ENCODE results near the gene FBXO30. TPM values are rescaled to one million over a fixed set of nuclear protein-coding genes. Genes with fewer than 3 reads are reported as not detected.

The FBXO30 gene
- total and polyA plus RNA-seq, 10 of the 15 experiments (the other 5 are each of a cell fraction or from before 2014, with no cell fraction given): 1.7 to 6.9 (median 5.3) TPM

DNA sequence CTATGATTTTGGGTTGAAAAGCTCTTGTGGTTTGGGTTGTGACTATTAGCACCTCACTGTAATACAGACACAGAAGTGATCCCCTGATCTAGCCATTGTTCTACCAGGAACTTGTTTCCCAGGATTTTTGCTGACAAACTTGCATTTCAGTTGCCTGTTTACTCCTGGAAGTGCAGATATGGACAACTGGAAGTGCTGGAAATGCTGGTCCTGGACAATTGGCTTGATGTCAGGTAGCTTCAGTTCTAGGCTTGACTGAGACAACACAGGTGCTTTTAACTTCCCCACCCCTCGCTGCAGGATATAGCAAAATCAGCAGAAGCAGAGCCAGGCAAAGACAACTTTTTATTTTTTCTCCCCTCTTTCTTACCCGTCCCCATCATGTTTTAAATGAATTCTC lies 27.1 kb upstream of the FBXO30 start:
- no peak overlapping the region for H2AFZ ChIP-seq (ENCODE audit: control insufficient read depth, low read depth, low read length)
- no TSS peak for BruUV-seq (replicated peaks)
- no peak overlapping the region for H3K9ac ChIP-seq (ENCODE audit: control insufficient read depth, insufficient read depth, low read length)
- ChIA-PET SMC1A (ENCODE audit: uncharacterized antibody, unreplicated experiment) (interaction anchor here (1.1 to 1.7 kb wide), 3 partner anchors 8 to 722 kb away, joined by 3 to 6 read pairs (median 3); no protein-coding TSS in a partner anchor), RAD21 (ENCODE audit: unreplicated experiment) (no interaction called here), POLR2A (no interaction called here), CTCF (interaction anchor here (1.2 to 1.4 kb wide), 2 partner anchors 22 to 52 kb away, joined by 4 read pairs; no protein-coding TSS in a partner anchor)
- no peaks in the 10 kb centered on the region for H4K20me1 ChIP-seq (ENCODE audit: control insufficient read depth, insufficient read depth)
- H3K4me2 ChIP-seq (ENCODE audit: control insufficient read depth, insufficient read depth): no peak overlapping the region
- ATAC-seq (no peak), FAIRE-seq (no peak), DNase-seq (ENCODE audit: low read depth, low spot score) (no peak)
- H3K36me3 ChIP-seq (ENCODE audit: control insufficient read depth in 2 of 2, insufficient read depth in 2 of 2, low read length in 1 of 2): no peaks in the 10 kb centered on the region
- H3K27ac ChIP-seq (ENCODE audit: control insufficient read depth, insufficient read depth): no peak overlapping the region
- TF ChIP-seq SMARCA5 (IDR thresholded peaks at IDR 0.05): no peak
- H3K9me3 ChIP-seq (replicated peaks; ENCODE audit: control insufficient read depth, insufficient read depth, low read length): no peaks in the 10 kb centered on the region
- in situ Hi-C loops (cut with MboI) (no loop called here), intact Hi-C loops (cut with micrococcal nuclease; ENCODE audit: unreplicated experiment) (no loop called here)
- H3K27me3 ChIP-seq (replicated peaks in 1 of 2; ENCODE audit: control insufficient read depth in 2 of 2, insufficient read depth in 2 of 2, low read length in 1 of 2): no peaks in the 10 kb centered on the region
- no peaks in the 10 kb centered on the region for H3K79me2 ChIP-seq (ENCODE audit: control insufficient read depth, insufficient read depth, low read length)
- no peaks in the 10 kb centered on the region for H3K4me1 ChIP-seq (ENCODE audit: control insufficient read depth, insufficient read depth, low read length)
- no peak overlapping the region for H3K4me3 ChIP-seq
- WGBS (ENCODE audit: insufficient coverage, insufficient replicate concordance, low lambda C conversion rate, missing lambda C conversion rate): 74% methylated on average over 2 of the region's 2 CpGs

DNA sequence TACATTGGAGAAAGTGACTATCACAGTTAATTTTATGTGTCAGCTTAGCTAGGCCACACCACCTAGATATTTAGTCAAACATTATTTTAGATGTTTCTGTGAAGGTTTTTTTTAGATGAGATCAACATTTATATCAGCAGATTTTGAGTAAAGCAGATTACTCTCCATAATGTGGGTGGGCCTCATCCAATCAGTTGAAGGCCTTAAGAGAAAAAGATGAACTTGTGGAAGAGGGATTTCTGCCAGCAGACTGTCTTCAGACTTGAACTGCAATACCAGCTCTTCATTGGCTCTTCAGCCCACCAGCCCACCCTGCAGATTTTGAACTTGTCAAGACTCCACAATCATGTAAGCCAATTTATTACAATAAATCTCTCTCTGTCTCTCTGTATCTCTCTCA lies 25.1 kb upstream of the FBXO30 start:
- no peak for FAIRE-seq
- no peak overlapping the region for H3K4me3 ChIP-seq
- DNase-seq (ENCODE audit: low read depth, low spot score): no peak
- intact Hi-C loops (cut with micrococcal nuclease; ENCODE audit: unreplicated experiment) (no loop called here), in situ Hi-C loops (cut with MboI) (no loop called here)
- no peaks in the 10 kb centered on the region for H3K27me3 ChIP-seq (replicated peaks in 1 of 2; ENCODE audit: control insufficient read depth in 2 of 2, insufficient read depth in 2 of 2, low read length in 1 of 2)
- ChIA-PET RAD21 (ENCODE audit: unreplicated experiment) (no interaction called here), SMC1A (ENCODE audit: uncharacterized antibody, unreplicated experiment) (interaction anchor here (0.7 to 1.5 kb wide), 2 partner anchors 14 to 82 kb away, joined by 3 read pairs; no protein-coding TSS in a partner anchor), POLR2A (no interaction called here), CTCF (no interaction called here)
- H3K36me3 ChIP-seq (ENCODE audit: control insufficient read depth in 2 of 2, insufficient read depth in 2 of 2, low read length in 1 of 2): no peaks in the 10 kb centered on the region
- no peak overlapping the region for H3K27ac ChIP-seq (ENCODE audit: control insufficient read depth, insufficient read depth)
- ATAC-seq: no peak
- no peak overlapping the region for H2AFZ ChIP-seq (ENCODE audit: control insufficient read depth, low read depth, low read length)
- no peaks in the 10 kb centered on the region for H3K79me2 ChIP-seq (ENCODE audit: control insufficient read depth, insufficient read depth, low read length)
- H3K9me3 ChIP-seq (replicated peaks; ENCODE audit: control insufficient read depth, insufficient read depth, low read length): no peaks in the 10 kb centered on the region
- H4K20me1 ChIP-seq (ENCODE audit: control insufficient read depth, insufficient read depth): no peaks in the 10 kb centered on the region
- H3K4me2 ChIP-seq (ENCODE audit: control insufficient read depth, insufficient read depth): no peak overlapping the region
- no peaks in the 10 kb centered on the region for H3K4me1 ChIP-seq (ENCODE audit: control insufficient read depth, insufficient read depth, low read length)
- no peak overlapping the region for H3K9ac ChIP-seq (ENCODE audit: control insufficient read depth, insufficient read depth, low read length)
- BruUV-seq (replicated peaks): no TSS peak
- TF ChIP-seq ATF7 (IDR thresholded peaks at IDR 0.05; ENCODE audit: low read depth): no peak
- TF ChIP-seq MYC (IDR thresholded peaks at IDR 0.05; ENCODE audit: insufficient read depth, insufficient read length, insufficient replicate concordance, low read length, severe bottlenecking): no peak
- no peak for TF ChIP-seq NR2F1 (conservative IDR thresholded peaks at IDR 0.05)
- TF ChIP-seq, protein P1, sequence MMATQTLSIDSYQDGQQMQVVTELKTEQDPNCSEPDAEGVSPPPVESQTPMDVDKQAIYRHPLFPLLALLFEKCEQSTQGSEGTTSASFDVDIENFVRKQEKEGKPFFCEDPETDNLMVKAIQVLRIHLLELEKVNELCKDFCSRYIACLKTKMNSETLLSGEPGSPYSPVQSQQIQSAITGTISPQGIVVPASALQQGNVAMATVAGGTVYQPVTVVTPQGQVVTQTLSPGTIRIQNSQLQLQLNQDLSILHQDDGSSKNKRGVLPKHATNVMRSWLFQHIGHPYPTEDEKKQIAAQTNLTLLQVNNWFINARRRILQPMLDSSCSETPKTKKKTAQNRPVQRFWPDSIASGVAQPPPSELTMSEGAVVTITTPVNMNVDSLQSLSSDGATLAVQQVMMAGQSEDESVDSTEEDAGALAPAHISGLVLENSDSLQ (IDR thresholded peaks at IDR 0.05): no peak
- TF ChIP-seq ZNF274 (IDR thresholded peaks at IDR 0.05; ENCODE audit: insufficient read depth, insufficient read length): no peak
- no peak for TF ChIP-seq JUND (IDR thresholded peaks at IDR 0.05; ENCODE audit: low read depth, low read length)
- TF ChIP-seq, protein P2, sequence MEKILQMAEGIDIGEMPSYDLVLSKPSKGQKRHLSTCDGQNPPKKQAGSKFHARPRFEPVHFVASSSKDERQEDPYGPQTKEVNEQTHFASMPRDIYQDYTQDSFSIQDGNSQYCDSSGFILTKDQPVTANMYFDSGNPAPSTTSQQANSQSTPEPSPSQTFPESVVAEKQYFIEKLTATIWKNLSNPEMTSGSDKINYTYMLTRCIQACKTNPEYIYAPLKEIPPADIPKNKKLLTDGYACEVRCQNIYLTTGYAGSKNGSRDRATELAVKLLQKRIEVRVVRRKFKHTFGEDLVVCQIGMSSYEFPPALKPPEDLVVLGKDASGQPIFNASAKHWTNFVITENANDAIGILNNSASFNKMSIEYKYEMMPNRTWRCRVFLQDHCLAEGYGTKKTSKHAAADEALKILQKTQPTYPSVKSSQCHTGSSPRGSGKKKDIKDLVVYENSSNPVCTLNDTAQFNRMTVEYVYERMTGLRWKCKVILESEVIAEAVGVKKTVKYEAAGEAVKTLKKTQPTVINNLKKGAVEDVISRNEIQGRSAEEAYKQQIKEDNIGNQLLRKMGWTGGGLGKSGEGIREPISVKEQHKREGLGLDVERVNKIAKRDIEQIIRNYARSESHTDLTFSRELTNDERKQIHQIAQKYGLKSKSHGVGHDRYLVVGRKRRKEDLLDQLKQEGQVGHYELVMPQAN (conservative IDR thresholded peaks at IDR 0.05): no peak
- TF ChIP-seq, protein P3, sequence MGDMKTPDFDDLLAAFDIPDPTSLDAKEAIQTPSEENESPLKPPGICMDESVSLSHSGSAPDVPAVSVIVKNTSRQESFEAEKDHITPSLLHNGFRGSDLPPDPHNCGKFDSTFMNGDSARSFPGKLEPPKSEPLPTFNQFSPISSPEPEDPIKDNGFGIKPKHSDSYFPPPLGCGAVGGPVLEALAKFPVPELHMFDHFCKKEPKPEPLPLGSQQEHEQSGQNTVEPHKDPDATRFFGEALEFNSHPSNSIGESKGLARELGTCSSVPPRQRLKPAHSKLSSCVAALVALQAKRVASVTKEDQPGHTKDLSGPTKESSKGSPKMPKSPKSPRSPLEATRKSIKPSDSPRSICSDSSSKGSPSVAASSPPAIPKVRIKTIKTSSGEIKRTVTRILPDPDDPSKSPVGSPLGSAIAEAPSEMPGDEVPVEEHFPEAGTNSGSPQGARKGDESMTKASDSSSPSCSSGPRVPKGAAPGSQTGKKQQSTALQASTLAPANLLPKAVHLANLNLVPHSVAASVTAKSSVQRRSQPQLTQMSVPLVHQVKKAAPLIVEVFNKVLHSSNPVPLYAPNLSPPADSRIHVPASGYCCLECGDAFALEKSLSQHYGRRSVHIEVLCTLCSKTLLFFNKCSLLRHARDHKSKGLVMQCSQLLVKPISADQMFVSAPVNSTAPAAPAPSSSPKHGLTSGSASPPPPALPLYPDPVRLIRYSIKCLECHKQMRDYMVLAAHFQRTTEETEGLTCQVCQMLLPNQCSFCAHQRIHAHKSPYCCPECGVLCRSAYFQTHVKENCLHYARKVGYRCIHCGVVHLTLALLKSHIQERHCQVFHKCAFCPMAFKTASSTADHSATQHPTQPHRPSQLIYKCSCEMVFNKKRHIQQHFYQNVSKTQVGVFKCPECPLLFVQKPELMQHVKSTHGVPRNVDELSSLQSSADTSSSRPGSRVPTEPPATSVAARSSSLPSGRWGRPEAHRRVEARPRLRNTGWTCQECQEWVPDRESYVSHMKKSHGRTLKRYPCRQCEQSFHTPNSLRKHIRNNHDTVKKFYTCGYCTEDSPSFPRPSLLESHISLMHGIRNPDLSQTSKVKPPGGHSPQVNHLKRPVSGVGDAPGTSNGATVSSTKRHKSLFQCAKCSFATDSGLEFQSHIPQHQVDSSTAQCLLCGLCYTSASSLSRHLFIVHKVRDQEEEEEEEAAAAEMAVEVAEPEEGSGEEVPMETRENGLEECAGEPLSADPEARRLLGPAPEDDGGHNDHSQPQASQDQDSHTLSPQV (IDR thresholded peaks at IDR 0.05): no peak
- TF ChIP-seq TBL1XR1 (IDR thresholded peaks at IDR 0.05; ENCODE audit: low read depth, low read length): no peak
